ENCODE measurements around the gene VWA5A.
A peak's percentile ranks its signal among the peaks of the same experiment; 100 is the strongest.

VWA5A gene, protein sequence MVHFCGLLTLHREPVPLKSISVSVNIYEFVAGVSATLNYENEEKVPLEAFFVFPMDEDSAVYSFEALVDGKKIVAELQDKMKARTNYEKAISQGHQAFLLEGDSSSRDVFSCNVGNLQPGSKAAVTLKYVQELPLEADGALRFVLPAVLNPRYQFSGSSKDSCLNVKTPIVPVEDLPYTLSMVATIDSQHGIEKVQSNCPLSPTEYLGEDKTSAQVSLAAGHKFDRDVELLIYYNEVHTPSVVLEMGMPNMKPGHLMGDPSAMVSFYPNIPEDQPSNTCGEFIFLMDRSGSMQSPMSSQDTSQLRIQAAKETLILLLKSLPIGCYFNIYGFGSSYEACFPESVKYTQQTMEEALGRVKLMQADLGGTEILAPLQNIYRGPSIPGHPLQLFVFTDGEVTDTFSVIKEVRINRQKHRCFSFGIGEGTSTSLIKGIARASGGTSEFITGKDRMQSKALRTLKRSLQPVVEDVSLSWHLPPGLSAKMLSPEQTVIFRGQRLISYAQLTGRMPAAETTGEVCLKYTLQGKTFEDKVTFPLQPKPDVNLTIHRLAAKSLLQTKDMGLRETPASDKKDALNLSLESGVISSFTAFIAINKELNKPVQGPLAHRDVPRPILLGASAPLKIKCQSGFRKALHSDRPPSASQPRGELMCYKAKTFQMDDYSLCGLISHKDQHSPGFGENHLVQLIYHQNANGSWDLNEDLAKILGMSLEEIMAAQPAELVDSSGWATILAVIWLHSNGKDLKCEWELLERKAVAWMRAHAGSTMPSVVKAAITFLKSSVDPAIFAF

DNA sequence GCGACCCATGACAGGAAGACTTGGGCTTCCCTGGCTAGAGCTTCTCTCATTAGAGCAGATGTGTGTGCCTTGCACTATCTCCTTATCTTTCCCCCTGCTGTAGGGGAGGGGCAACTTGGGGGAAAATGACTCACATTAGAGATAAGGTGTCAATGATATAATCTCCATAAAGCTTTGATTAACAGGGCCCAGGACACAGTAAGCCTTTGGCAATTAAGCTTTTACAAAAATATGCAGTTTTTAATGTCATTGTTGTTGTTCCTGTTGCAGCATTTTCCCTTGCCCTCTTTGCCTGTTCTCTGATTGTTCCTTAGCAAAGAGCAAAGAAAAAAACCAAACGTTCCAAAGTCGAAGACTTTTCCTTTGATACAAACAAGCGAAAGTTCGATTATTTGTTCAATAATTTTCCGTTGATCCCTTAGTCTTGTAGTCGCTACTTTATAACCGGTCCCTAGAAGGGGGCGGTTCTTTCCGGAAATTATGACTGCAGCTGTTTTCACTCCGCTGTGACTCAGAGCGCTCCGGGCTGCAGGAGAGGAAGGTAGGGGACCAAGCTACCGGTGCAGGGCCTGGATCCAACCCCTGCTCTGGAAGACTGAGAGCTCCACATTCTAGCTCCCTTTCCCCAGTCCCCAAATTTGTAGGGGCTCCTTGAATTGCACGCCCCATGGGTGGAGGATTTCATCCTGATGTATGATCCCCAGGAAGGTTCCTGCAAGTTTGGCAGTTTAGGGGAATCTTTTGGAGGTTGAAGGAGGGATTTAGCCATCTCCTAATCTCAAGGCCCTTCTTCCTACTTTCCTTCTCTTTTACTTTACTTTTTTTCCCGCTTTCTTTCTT, at the start of gene VWA5A:
Gene VWA5A (plus strand): TSS at position 509 of the 840 bp plus-strand sequence. CDS start 2,062 bp downstream, outside the sequence.
- DNase-seq (ENCODE audit: low read depth), result peak; percentile 60

DNA sequence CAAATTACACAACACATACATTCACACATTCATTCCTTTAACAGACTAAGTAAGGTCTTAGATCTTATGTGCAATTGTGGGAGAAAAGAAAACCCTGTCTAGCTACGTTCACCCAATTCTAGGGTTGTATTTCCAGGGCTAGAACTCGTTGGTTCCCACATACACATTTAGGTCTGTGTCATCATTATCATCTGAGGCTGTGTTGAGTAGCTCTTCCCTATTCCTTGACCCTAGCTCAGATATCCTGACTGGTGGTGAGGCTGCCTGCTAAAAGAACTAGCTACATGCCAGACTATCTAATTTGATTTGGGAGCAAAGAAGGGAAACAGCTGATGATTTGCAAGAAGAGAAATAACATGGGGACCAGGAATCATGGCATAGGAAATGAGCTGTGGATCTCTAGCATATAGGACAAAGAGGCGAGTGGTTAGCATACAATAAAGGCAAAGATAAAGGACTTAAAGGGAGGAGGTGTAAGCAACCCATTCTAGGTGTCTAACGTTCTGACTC, 46.6 kb upstream of the VWA5A start:
- no peak for DNase-seq (ENCODE audit: low read depth)

DNA sequence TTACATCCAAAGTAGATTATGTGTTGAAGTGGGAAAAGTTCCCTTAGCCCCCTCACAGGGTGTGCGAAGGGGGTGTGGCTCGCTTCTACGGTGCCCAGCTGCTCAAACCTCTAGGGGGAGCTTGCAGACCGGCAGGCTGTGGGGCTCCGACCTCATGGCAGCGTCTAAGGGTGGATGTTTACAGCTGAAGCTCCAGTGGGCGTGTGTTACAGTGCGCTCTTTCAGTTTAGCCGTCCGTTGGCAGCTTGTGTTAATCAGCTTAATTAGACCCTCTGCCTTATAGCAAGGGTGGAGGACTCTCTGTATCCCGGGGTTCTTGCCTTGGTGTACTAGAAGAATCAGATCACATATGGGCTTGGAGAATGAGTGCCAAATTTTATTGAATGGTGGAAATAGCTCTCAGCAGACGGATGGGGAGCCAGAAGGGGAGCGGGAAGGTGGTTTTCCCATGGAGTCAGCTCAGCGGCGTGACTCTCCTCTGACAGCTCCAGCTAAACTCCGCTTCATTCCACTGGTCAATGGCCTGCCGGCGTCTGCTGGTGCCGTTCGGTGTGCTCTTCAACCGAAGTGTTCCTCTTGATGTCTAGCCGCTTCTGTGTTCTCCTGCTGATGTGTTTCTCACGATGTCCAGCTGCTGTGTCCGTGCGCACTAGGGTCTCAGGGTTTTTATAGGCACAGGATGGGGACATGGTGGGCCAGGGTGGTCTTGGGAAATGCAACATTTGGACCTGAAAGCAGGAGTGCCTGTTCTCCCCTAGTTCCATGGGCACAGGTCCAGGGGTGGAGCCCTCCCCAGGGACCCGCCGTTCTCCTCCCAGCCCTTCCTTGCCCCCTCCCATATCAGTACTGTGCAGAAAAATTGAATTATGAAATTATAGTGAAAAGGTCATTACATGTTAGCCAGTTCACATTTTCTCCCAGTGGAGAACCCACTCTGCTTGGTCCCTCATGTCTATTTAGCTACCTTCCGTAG, 45.5 kb upstream of the VWA5A start:
- DNase-seq (ENCODE audit: low read depth), result no peak

DNA sequence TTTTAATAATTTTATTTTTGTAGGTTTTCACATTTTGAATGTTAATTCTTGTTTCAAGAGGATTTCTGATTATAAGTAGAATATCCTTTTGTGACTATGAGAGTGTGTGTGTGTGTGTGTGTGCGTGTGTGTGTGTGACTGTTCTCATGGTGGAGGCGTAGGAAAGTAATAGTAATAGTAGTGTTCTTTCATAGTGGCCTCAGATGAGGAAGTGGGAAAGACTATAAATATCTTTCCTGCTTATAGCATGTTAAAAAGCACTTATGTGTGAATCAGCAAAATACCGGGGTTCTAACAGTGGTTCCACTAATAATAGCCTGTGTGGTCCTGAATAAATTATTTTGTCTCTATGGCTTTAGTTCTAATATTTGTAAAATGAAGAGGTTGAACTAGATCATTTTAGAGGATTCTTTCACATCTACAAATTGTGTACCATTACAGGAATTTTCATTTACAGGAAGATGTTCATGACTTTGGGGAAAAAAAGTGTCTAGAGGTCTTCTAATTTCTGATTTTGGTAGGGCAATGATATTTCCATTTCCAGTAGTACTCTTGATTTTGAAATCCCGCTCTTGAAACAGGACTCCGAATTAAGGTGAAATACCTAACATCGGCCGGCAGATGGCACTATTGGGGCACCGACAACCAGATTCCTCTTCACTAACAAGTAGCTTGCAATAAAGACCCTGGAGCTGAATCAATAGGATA, 44.2 kb upstream of the VWA5A start:
- DNase-seq (ENCODE audit: low read depth), result peak; percentile 63

DNA sequence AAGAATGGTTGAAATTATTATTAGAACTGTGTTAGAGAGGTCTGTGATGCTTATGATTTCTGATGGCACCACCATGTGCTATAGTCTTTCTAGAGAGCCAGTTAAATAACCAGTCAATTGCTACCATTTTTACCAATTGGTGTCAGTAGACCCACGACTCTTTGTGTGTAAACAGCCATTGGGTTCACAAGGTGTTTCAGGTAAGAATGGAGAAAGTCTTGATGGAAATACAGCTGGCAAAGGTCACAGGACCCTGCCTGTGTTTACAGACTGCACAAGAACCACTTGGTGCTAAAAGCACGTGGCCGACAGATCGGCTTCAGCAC, 43.7 kb upstream of the VWA5A start:
- DNase-seq (ENCODE audit: low read depth), result no peak

DNA sequence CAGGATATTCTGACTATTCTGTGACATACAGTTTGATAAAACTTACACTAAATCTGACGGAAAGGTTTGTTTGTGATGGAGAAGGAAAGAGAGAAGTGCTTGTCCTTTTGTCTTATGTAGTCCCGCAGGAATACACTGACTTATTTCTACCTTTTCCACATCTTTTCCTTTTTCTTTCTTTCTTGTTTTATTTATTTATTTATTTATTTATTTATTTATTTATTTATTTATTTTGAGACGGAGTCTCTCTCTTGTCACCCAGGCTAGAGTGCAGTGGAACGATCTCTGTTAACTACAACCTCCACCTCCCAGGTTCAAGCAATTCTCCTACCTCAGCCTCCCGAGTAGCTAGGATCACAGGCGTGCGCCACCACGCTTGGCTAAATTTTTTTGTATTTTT, 43.1 kb upstream of the VWA5A start:
- no peak for DNase-seq (ENCODE audit: low read depth)

DNA sequence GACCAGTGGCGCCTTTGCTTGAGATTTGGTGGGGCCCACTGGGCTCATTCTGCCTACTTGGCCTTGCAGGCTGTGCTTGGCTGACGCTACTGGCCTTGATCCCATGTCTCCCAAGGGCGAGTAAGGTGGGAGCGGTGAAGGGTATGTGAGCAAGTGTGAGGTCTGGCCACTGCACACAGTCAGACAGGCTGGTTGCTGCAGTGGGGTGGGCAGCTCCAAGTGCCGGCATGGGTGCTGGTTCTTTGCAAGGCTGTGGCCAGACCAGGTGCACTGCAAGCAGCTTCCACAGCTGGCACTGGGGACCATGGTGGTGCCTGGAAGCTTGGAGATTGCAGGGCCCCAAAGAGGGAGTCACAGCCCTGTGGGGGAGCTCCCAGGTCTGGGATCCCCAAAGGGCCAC, 40.7 kb upstream of the VWA5A start:
- DNase-seq (ENCODE audit: low read depth), result no peak

DNA sequence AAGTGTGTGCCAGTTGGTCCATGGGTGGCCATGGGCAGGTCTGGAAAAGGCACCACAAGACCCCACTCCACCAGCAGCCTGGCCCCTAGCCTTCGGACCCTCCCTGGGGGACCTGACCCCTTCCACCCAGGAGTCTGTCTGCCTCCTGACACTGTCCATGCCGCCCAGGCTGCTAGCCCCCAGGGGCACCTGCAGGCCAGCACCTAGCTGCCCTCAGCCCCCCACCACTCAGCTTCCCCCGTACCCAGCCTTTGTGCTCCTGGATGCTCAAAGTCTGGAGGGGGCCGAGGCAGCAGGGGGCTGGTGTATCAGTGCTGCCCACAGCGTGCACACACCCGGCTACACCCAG, 39.8 kb upstream of the VWA5A start:
- no peak for DNase-seq (ENCODE audit: low read depth)

DNA sequence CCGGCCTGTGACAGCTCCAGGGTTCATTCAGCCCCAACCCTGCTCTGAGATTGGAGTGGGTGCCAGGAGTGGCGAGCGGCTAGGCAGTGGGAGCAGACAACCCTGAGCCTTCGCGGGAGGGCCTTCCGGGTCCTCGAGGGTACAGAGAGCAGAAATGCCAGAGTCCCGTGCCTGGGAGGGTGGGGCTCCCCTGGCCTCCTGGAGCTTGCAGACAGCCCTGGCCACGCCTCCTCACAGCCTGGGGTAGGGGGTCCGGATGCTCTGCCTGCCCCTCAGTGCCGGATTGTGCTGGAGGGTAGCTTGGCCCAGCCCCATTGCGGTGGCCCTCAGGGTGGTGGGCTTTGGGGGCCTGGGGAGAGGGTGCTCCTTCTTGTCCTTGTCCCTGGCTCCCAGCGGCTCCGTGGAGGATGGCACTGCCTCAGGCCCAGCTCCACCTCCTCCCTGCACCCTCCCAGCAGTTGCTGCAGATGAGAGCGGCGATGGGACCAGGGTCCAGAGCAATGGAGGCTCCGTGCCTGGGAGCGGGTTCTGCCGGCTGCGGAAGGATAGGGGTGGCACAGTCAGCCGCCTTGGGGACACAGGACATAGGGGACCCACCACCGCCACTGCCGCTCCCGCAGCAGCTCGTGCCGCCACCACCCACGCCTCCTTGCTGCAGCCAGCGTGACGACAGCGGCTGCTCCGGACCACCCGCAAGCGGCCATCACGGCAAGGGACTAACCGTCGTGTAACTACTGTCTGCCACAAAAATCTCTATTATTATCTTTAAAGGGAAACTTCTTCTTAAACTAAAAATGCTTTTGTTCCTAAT, 39.2 kb upstream of the VWA5A start:
- no peak for DNase-seq (ENCODE audit: low read depth)

DNA sequence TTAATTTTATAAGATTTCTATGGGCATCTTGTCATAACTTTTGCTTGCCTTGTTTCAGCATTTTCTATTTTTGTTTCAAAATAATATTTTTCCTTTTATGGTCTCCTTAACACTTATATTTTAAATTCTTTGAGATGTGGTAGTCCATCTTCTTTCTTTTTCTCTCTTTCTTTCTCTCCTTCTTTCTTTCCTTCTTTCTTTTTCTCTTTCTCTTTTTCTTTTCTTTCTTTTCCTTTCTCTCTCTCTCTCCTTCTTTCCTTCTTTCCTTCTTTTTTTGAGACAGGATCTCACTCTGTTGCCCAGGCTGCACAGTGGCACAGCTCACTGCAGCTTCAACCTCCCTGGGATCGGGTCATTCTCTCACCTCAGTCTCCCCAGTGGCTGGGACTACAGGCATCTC, 38.0 kb upstream of the VWA5A start:
- no peak for DNase-seq (ENCODE audit: low read depth)

DNA sequence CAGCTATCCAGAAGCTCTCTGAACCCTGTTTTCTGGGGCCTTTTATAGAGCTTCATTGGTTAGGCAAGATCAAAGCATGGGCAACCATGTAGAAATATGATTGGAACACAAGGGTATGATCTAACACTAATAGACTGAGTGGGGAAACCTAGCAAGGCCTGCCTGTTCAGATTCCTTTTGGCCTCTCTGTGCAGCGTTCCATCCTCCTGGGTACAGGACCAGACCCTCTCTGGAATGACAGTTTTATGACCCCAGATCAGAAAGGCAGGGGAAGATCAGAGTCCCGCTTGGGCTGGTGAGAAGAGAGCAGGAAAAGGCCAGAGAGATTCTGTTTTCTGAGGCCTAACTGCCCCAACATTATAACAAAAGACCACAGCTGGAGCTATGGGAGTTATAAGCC, 36.7 kb upstream of the VWA5A start:
- DNase-seq (ENCODE audit: low read depth), result no peak

DNA sequence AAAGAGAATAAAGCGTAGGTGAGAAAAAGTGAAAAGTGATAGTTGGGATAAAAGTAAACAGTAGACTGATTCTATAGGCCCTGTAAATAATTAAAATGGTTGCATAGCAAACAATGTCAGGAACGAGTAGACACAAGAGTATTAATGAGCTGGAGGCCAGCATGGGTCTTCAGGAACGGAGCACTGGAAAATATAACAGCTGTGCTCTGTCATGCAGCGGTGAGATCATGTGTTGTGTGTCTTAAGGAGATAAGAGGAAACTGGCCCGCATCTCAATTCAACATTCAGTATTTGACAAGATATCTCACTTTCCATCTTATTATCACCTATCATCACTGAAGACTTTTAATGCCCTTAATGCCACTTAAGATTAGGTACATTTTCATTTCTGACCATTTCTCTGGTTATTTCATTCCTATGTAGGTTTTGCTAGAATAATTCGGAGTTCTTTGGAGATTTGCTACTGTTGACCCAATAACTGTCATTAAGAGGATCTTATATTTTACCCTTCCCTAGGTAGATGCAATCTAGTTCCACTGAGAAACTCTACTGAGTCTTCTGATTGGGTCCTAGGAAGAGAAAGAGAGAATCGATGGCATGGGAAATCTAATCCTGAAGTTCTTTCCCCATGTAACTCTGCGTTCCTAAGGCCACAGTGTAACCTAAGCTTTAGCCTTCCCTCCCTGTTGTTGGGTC, 35.5 kb upstream of the VWA5A start:
- DNase-seq (ENCODE audit: low read depth), result no peak

DNA sequence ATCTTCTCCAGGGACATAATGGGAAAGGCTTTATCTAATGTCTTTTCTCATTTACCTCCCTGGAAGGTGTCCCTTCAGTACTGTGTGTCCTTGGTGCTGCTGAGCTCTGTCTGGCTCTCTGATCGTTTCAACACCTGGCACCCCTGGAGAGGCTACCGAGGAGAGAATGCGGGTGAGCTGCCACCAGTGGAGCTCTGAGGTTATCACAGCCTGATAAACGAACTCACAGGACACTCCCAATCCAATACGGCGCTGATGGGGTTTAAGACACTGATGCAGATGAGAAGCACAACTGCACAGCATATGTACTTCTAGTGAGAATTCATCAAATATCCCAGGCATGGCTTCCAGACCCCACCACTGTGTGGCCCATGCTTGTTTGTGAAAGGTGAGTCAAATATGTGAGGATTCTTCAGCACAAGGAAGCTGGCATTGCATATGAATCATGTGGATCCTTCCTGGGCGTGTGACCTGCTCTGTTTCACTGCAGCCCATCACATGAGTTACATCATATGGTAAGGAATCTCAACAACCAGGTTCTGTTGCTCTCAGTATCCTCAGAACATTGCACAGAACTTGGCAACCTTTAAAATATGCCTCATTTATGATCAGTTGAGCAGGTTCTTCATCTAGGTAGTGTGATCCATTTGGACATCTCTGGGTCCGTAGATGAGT, 34.8 kb upstream of the VWA5A start:
- DNase-seq (ENCODE audit: low read depth), result no peak

DNA sequence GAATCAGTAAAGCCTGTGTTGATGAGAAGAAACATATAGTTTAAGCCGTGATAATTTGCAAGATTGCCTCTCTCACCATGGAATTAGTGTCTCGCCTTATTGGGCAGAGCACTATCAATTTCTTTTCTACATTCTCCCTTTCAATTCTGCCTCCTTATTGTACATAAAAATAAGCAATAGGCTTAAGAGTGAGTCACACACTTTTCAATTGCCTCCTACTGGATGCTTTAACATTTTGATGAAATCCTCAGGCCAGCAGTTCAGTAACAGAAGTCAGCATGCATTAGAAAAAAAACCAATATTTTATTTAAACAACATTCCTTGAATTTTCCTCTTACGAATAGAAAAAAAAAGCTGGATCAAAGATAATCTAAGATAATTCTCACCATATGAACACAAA, 33.8 kb upstream of the VWA5A start:
- DNase-seq (ENCODE audit: low read depth), result no peak

DNA sequence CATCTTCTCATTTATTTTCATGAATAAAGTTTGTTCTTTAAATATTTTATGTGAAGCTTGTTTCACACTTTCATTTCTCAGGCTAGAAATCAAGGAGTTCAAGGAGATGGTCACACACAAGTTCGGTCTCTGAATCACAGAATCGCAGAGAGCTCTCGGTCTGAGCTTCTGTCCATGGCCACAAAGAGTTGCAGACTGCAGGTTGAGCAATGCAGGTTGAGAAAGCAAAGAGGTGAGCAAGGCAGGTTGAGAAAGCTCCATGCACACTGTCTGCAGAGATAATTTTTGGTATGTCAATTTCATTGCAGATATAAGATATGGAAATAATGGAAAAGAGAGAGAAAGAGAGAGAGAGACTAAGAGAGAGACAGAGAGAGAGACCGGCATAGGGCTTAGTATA, 32.9 kb upstream of the VWA5A start:
- DNase-seq (ENCODE audit: low read depth), result no peak

DNA sequence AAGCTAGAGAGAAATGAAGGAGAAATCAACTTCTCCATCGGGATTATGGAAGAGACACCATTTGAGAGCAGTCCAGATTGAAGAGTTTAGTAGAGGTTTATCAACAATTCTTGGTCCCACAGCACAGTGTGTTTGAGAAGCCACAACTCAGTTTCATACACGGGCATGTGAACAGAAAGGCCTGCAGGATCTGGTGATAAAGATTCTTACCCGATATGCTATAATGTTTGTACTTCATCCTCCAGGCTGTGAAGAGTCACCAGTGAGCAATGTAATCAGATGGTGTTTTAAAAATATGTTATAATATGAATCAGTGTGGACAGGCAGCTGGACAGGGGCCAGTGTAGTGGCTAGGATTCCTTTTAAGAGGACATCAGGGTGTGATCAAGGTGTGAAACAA, 29.7 kb upstream of the VWA5A start:
- DNase-seq (ENCODE audit: low read depth), result no peak

DNA sequence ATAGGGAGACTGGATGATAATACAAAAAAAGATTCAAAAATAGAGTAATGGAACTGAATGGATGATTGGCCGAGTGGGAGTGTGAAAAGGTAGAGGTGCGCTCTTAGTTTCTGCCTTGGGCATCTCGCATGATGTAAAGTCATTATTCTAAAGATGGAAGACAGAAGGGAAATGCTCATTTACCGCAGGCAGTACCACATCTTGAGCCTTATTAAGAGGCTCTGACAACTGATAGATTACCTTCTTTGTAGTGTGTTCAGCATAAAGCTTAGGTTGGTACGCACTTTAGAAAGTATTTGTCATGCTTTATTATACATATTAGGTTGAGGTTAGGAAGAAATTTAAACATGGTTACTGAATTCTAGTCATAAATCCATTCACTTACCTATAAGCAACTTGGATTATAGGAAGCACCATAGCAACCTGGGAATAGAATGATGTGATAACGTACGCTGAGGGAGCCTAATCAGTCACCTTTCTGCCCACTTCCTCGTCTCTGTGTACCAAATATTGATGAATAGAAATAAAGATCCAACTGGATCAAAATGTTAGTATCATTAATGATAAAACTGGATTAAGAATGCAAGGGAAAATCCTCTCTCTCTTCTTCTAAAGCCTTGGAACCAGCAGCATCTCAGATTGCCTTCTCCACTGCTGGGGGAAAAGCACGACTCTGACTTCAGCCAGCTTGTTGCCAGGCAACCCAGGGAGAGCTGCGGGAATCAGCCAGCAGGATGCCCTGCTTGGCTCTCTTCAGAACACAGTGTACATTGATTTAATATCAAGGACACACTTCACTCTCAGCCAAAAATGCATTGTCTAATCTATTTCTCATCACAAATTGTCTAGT, 29.0 kb upstream of the VWA5A start:
- no peak for DNase-seq (ENCODE audit: low read depth)

DNA sequence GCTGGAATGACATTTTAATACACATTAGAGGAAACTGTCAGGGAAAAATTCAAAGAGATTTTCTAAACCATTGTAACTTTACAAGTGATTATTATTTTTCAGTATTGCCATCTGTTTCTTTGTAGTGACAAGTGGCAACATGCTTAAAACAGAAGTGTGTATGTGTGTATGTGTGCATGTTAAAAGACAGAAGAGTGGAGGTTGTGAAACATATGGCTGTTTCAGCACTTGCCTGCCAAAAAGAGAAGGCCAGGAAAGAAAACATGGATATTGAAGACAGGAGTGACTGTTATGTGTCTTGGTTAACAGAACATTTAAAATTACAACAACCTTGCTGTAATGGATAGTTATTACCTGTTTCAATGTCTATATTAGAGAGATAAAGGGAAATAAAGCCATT, 24.3 kb upstream of the VWA5A start:
- DNase-seq (ENCODE audit: low read depth), result no peak
